Measurements from ENCODE around the gene DNAJC10. TPM values are rescaled to one million over a fixed set of nuclear protein-coding genes. Genes with fewer than 3 reads are reported as not detected.

DNAJC10 gene
- total RNA-seq, 2 donors from 2014 or later: 63.6 to 67.7 TPM

Other genes starting within 250 kb of the DNAJC10 start
- gene FRZB, start 150.4 kb downstream of the DNAJC10 start, total RNA-seq: not detected

Data from natural killer cell treated with Interleukin-12 subunit alpha and Interleukin-12 subunit beta and Interleukin-15 and Interleukin-18, amount 100 ng/mL, for 72 hours (primary cell).